Lower lobe of right lung (tissue), 2 donors: Measurements from ENCODE around the gene SCO2. TPM values are rescaled to one million over a fixed set of nuclear protein-coding genes. Genes with fewer than 3 reads are reported as not detected.

ENCODE experiments used
- ATAC-seq, 2 donors: fragments of 200-7000 bp; cut with Tn5 transposase; one replicate each; pipeline ENCODE4 v1.9.1; 2020 to 2022; ENCODE audit warnings: mild to moderate bottlenecking in 2 of 2, moderate library complexity in 2 of 2
- DNase-seq: peaks from one replicate; pipeline ENCODE4 v3.0.0-alpha.2; 2020
- H3K27ac ChIP-seq: fragments of 200-600 bp; one replicate; pipeline ENCODE4 v1.8.0; 2022
- H3K27me3 ChIP-seq: fragments of 200-600 bp; one replicate; pipeline ENCODE4 v1.8.0; 2022; ENCODE audit warnings: low read depth
- H3K36me3 ChIP-seq: fragments of 200-600 bp; one replicate; pipeline ENCODE4 v1.8.0; 2022; ENCODE audit warnings: mild to moderate bottlenecking
- H3K4me1 ChIP-seq: fragments of 200-600 bp; one replicate; pipeline ENCODE4 v1.8.0; 2022
- H3K4me3 ChIP-seq: fragments of 200-600 bp; one replicate; pipeline ENCODE4 v1.8.0; 2022; ENCODE audit warnings: mild to moderate bottlenecking
- H3K9me3 ChIP-seq: fragments of 200-600 bp; one replicate; pipeline ENCODE4 v1.8.0; 2022
- intact Hi-C: fragments of 100-400 bp; cut with DNase I; formaldehyde crosslinking; loops from one replicate; pipeline ENCODE4 v1.11.0; 2022
- total RNA-seq: library from RNA; stranded (reverse); fragmentation: NEBNext Ultra II Directional; extraction: Animal tissue kit (Norgen Biotek cat#: 25700); gene quantifications from one replicate; pipeline ENCODE4 v1.2.1, GENCODE V29; 2021
- TF ChIP-seq, protein P1 (sequence below): fragments of 200-600 bp; IDR thresholded peaks from one replicate; pipeline ENCODE4 v1.8.0; 2022; ENCODE audit warnings: antibody characterized with exemption, mild to moderate bottlenecking
- donor health status: DM: no; HTN: yes; CAD: no; lungs with severe emphysema.

The SCO2 gene
- total RNA-seq, 1 donor from 2014 or later = 4.9 TPM

DNA sequence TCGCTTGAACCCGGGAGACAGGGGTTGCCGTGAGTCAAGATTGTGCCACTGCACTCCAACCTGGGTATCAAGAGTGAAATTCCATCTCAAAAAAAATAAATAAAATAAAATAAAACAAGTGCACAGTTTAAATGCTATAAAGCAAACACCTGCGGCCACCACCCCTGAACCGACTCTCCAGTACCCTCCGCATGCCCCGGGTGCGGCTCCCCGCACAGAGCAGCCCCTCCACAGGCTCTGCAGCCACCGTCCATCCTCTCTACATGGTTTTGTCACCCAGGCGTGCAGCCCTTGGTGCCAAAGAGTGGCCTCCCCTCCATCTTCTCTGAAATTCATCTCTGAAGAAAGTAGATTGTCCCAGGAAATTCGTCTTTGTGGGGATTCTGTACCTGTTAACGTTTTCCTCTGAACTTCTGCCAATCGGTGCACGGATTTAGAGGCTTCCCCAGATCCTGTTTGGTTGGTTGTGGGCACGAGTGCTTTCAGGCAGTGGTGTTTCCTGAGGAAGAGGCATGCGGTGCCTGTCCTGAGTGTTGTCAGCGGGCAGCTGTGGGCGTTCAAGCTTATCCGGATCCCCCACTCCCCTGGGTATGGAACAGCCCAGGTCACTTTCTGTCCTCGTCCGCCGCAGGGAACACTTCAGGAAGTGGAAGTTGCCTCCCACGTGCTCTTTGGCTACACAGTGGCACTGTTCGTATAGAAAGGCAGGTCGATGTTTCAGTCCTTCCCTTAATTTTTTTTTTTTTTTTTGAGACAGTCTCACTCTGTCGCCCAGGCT, 34.7 kb downstream of the SCO2 start:
- intact Hi-C loops = no loop called here
- no peaks in the 10 kb centered on the region for H3K9me3 ChIP-seq
- ATAC-seq (peak; percentile 34 to 49), DNase-seq (peak; percentile 67)
- TF ChIP-seq, protein P1, sequence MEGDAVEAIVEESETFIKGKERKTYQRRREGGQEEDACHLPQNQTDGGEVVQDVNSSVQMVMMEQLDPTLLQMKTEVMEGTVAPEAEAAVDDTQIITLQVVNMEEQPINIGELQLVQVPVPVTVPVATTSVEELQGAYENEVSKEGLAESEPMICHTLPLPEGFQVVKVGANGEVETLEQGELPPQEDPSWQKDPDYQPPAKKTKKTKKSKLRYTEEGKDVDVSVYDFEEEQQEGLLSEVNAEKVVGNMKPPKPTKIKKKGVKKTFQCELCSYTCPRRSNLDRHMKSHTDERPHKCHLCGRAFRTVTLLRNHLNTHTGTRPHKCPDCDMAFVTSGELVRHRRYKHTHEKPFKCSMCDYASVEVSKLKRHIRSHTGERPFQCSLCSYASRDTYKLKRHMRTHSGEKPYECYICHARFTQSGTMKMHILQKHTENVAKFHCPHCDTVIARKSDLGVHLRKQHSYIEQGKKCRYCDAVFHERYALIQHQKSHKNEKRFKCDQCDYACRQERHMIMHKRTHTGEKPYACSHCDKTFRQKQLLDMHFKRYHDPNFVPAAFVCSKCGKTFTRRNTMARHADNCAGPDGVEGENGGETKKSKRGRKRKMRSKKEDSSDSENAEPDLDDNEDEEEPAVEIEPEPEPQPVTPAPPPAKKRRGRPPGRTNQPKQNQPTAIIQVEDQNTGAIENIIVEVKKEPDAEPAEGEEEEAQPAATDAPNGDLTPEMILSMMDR = no peak
- no peak overlapping the region for H3K27ac ChIP-seq
- H3K4me1 ChIP-seq = no peaks in the 10 kb centered on the region
- H3K4me3 ChIP-seq = no peak overlapping the region
- H3K36me3 ChIP-seq = no peaks in the 10 kb centered on the region
- peaks cover 12% of the 10 kb centered on the region for H3K27me3 ChIP-seq

DNA sequence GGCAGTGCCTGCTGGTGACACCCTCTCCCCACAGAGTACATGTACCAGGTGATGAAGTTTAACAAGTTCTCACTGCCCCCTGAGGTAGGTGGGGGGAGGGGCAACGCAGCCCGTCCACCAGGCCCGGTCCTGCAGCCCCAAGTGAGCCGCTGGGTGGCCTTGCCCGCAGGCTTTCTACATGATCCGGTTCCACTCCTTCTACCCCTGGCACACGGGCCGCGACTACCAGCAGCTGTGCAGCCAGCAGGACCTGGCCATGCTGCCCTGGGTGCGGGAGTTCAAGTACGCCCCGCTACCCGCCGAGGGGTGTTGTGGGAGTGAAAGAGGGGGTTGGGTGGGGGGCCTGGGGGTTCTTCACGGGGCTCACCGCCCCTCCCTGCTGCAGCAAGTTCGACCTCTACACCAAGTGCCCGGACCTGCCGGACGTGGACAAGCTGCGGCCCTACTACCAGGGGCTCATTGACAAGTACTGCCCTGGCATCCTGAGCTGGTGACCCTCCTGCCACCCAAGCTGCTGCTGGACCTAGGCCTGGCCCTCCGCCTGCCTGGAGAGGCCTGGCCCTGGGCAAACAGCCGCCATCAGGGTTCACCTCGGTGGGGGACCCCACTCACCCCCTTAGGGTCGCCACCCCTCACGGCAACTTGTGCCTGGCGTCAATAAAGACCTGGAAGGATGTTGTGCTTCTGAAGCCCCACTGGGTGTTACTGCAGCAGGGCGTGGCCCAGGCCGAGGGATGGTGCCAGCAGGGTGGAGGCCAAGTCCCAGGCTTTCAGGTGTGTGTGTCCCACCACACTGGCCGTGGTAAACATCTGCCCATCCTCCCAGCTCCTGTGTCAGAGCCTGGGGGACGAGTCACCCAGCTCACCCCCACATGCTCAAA, 35.8 kb downstream of the SCO2 start:
- TF ChIP-seq, protein P1 = no peak
- ATAC-seq = no peak
- Histone ChIP-seq H3K4me3 (no peak overlapping the region), H3K27me3 (peaks cover 12% of the 10 kb centered on the region), H3K27ac (no peak overlapping the region), H3K36me3 (no peaks in the 10 kb centered on the region), H3K9me3 (no peaks in the 10 kb centered on the region), H3K4me1 (no peaks in the 10 kb centered on the region)
- intact Hi-C loops = no loop called here
- DNase-seq = no peak

DNA sequence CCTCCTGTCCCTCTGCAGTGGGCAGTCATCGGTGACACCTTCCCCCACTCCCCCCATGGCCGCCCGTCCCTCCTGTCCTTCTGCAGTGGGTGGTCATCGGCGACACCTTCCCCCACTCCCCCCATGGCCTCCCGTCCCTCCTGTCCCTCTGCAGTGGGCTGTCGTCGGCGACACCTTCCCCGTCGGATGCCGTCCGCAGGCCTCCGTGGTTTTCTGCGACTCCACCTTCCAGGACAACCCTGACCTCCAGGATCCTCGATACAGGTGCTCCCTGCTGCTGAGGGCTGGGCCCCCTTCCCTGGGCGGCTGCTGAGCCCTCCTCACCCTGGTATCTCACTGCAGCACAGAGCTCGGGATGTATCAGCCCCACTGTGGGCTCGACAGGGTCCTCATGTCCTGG, 36.5 kb downstream of the SCO2 start:
- no peaks in the 10 kb centered on the region for H3K36me3 ChIP-seq
- H3K27ac ChIP-seq = no peak overlapping the region
- TF ChIP-seq, protein P1 = no peak
- peaks cover 18% of the 10 kb centered on the region for H3K27me3 ChIP-seq
- intact Hi-C loops = no loop called here
- no peaks in the 10 kb centered on the region for H3K4me1 ChIP-seq
- DNase-seq (no peak), ATAC-seq (no peak)
- H3K4me3 ChIP-seq = no peak overlapping the region
- H3K9me3 ChIP-seq = no peaks in the 10 kb centered on the region

DNA sequence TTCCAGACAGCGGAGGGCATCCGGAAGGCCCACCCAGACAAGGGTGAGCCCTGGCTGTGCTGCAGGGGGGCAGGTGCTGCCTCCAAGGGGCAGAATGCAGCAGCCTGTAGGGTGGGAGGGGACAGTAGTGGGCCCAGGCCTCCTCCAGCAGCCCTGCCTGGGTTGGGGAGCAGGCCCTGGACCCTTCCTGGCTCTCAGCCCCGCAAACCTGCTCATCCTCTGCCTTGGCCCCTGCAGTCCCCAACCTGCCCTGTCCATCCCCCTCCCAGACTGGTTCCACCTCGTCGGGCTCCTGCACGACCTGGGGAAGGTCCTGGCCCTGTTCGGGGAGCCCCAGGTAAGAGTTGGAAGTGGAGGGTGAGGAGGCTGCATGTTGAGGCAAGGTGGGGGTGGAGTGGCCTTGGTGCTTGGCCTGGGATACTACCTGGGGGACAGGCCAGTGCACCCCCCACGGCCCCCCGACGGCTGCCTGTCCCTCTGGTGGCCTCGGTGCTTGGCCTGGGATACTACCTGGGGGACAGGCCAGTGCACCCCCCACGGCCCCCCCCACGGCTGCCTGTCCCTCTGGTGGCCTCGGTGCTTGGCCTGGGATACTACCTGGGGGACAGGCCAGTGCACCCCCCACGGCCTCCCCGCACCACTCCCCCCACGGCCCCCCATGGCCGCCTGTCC, 37.3 kb downstream of the SCO2 start:
- ATAC-seq (no peak), DNase-seq (no peak)
- TF ChIP-seq, protein P1 = no peak
- H3K4me3 ChIP-seq = no peak overlapping the region
- H3K4me1 ChIP-seq = no peaks in the 10 kb centered on the region
- intact Hi-C loops = no loop called here
- no peaks in the 10 kb centered on the region for H3K36me3 ChIP-seq
- peaks cover 26% of the 10 kb centered on the region for H3K27me3 ChIP-seq
- no peak overlapping the region for H3K27ac ChIP-seq
- H3K9me3 ChIP-seq = no peaks in the 10 kb centered on the region

DNA sequence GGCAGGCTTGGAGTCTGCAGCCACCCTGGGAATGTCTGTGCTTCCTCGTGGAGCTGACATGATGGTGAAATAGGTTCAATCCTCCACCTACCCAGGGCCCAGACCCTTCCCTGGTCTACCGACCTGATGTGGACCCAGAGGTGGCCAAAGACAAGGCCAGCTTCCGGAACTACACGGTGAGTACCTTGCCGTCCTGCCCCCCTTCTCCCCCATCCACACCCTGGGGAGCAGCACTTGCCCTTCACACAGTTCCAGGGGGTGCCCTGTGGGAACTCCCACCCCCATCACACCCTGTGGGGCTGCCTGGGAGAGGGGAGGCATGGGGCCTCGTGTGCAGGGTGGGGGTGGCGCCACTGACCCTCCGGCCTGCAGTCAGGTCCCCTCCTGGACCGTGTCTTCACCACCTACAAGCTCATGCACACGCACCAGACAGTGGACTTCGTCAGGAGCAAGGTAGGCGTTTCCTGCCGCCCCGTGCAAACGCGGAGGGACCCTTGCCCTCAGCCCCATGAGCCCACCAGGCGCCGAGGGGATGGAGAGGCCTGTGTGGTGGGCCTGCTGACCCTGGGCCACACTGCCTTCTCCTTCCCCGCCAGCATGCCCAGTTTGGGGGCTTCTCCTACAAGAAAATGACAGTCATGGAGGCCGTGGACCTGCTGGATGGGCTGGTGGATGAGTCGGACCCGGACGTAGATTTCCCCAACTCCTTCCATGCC, 38.0 kb downstream of the SCO2 start:
- peaks cover 5% of the 10 kb centered on the region for H3K4me1 ChIP-seq
- ATAC-seq (no peak), DNase-seq (no peak)
- intact Hi-C loops = no loop called here
- no peaks in the 10 kb centered on the region for H3K36me3 ChIP-seq
- no peak overlapping the region for H3K27ac ChIP-seq
- H3K4me3 ChIP-seq = no peak overlapping the region
- no peaks in the 10 kb centered on the region for H3K9me3 ChIP-seq
- H3K27me3 ChIP-seq = peaks cover 32% of the 10 kb centered on the region
- TF ChIP-seq, protein P1 = no peak
